K562 (cell line): ENCODE results near the gene LYPLA2. TPM values are rescaled to one million over a fixed set of nuclear protein-coding genes. Genes with fewer than 3 reads are reported as not detected.
A peak's percentile ranks its signal among the peaks of the same experiment; 100 is the strongest.

Experiments used
- BCOR ChIP-seq: fragments of 450-650 bp; IDR thresholded peaks from 2 replicates; pipeline ENCODE4 v1.6.1; 2016
- E2F8 ChIP-seq: fragments of 450-650 bp; IDR thresholded peaks from 2 replicates; pipeline ENCODE4 v1.7.1; 2018; ENCODE audit warnings: mild to moderate bottlenecking, low read depth; ENCODE audit not compliant: partially characterized antibody
- FOXO4 ChIP-seq: fragments of 450-650 bp; formaldehyde crosslinking; IDR thresholded peaks from 2 replicates; pipeline ENCODE4 v1.4.0; 2020; ENCODE audit warnings: mild to moderate bottlenecking, moderate library complexity
- JUND ChIP-seq, 2 experiments: IDR thresholded peaks; 2 replicates in 1 of 2; 3 replicates in 1 of 2; pipeline ENCODE4 v1.6.1; 2011; ENCODE audit warnings: borderline replicate concordance in 2 of 2, low read depth in 2 of 2, low read length in 2 of 2, improper control_type of control experiment in 1 of 2, missing biosample characterization in 1 of 2, missing genetic modification characterization in 1 of 2, missing genetic modification reagents in 1 of 2
- PCBP2 ChIP-seq: fragments of 200-400 bp; formaldehyde crosslinking; IDR thresholded peaks from 2 replicates; pipeline ENCODE4 v1.6.1; 2018; ENCODE audit warnings: low read length, low read depth, mild to moderate bottlenecking, moderate library complexity; ENCODE audit not compliant: poor library complexity, severe bottlenecking
- PHF21A ChIP-seq: fragments of 450-650 bp; IDR thresholded peaks from 2 replicates; pipeline ENCODE4 v1.6.1; 2017; ENCODE audit warnings: low read depth, borderline replicate concordance
- SPI1 ChIP-seq: IDR thresholded peaks from 2 replicates; pipeline ENCODE4 v1.6.1; 2011; ENCODE audit warnings: low read depth, low read length, control low read depth, borderline replicate concordance
- SRSF9 ChIP-seq: fragments of 200-400 bp; formaldehyde crosslinking; IDR thresholded peaks from 2 replicates; pipeline ENCODE4 v1.6.1; 2017; ENCODE audit warnings: low read depth, low read length, borderline replicate concordance
- THRAP3 ChIP-seq: fragments of 450-650 bp; IDR thresholded peaks from 2 replicates; pipeline ENCODE4 v1.6.1; 2016; ENCODE audit warnings: mild to moderate bottlenecking, inconsistent platforms, borderline replicate concordance
- YBX1 ChIP-seq: fragments of 450-650 bp; IDR thresholded peaks from 2 replicates; pipeline ENCODE4 v1.7.1; 2016; ENCODE audit warnings: mild to moderate bottlenecking
- ZBTB40 ChIP-seq, 2 experiments: fragments of 450-650 bp in 1 of 2; sonication (generic) in 1 of 2; formaldehyde crosslinking in 1 of 2; IDR thresholded peaks; 2 replicates each; pipeline versions ENCODE4 v1.7.1 to v1.9.0; 2016 to 2022; ENCODE audit warnings: inconsistent platforms in 1 of 2, mild to moderate bottlenecking in 1 of 2, missing genetic modification reagents in 1 of 2
- ZNF140 ChIP-seq: fragments of 250-450 bp; sonication (Bioruptor Pico); IDR thresholded peaks from 2 replicates; pipeline ENCODE4 v1.8.0; 2021; ENCODE audit warnings: moderate library complexity, mild to moderate bottlenecking, inconsistent platforms
- ZNF696 ChIP-seq: fragments of 250-450 bp; sonication (Bioruptor Pico); conservative IDR thresholded peaks from 2 replicates; pipeline ENCODE4 v1.4.0; 2020; ENCODE audit warnings: mild to moderate bottlenecking, moderate library complexity
- polyA plus RNA-seq, 8 experiments: library from polyadenylated mRNA; depleted of rRNA in 4 of 8; stranded (reverse) in 5 of 8; unstranded in 3 of 8; fragments of >200 nt; fragmentation: Nextera tagmentation in 2 of 8; fragmentation: Illumina TruSeq in 1 of 8; extraction: Ambion mirVana in 2 of 8; extraction: Trizol in 1 of 8; gene quantifications; 2 replicates each; pipeline versions ENCODE4 v1.2.1 to v1.2.3, GENCODE V29; 2011 to 2014; ENCODE audit warnings: inconsistent platforms in 1 of 8, missing spikeins in 1 of 8
- total RNA-seq, 7 experiments: library from RNA; depleted of rRNA in 6 of 7; stranded (reverse); fragments of >200 nt in 6 of 7; fragmentation: Illumina TruSeq in 2 of 7; extraction: Trizol in 2 of 7; gene quantifications; 2 replicates each; pipeline versions ENCODE4 v1.2.1 to v1.2.3, GENCODE V29; 2011 to 2021; ENCODE audit warnings: low replicate concordance in 1 of 7

LYPLA2 gene
- total and polyA plus RNA-seq, 9 of the 15 experiments (the other 6 are each of a cell fraction or from before 2014, with no cell fraction given), result 3.9 to 128 (median 60.1) TPM

GRCh38 chr1:23825762-23826522 is 35.0 kb downstream of the LYPLA2 start (continued):
- TF ChIP-seq ZBTB40 (IDR thresholded peaks at IDR 0.05), result peak; percentile 48
- TF ChIP-seq ZBTB40 (CRISPR knock-in tag; IDR thresholded peaks at IDR 0.05), result no peak
- TF ChIP-seq PCBP2, result no peak
- TF ChIP-seq E2F8, result no peak
- no peak for TF ChIP-seq JUND (IDR thresholded peaks at IDR 0.05; ENCODE audit: borderline replicate concordance, low read depth, low read length)
- TF ChIP-seq JUND (tag; IDR thresholded peaks at IDR 0.05; ENCODE audit: borderline replicate concordance, low read depth, low read length), result no peak
- TF ChIP-seq ZNF140 (CRISPR knock-in tag), result no peak
- TF ChIP-seq ZNF696, result no peak
- no peak for TF ChIP-seq SRSF9
- TF ChIP-seq THRAP3, result peak; percentile 76; the same call in 1 of the 2 replicates
- TF ChIP-seq PHF21A, result 0 out of 2 replicates have a peak, but pooled peaks have one; percentile 7
- TF ChIP-seq YBX1, result no peak
- peak; percentile 11; the same call in 1 of the 2 replicates for TF ChIP-seq BCOR
- no peak for TF ChIP-seq FOXO4
- TF ChIP-seq SPI1, result no peak
